GM21423 (cell line): ENCODE results near the gene SPPL2A.
"Not testable (repeated sequence)": the region's sequence is repeated elsewhere in the genome, so short reads cannot be mapped to it uniquely, and the experiment has no call there.

Source experiments
- ATAC-seq: cut with Tn5 transposase; IDR thresholded peaks from one replicate; pipeline ENCODE4 v1.9.1; 2021; ENCODE audit warnings: mild to moderate bottlenecking, moderate library complexity; ENCODE audit not compliant: unreplicated experiment

Gene SPPL2A, protein sequence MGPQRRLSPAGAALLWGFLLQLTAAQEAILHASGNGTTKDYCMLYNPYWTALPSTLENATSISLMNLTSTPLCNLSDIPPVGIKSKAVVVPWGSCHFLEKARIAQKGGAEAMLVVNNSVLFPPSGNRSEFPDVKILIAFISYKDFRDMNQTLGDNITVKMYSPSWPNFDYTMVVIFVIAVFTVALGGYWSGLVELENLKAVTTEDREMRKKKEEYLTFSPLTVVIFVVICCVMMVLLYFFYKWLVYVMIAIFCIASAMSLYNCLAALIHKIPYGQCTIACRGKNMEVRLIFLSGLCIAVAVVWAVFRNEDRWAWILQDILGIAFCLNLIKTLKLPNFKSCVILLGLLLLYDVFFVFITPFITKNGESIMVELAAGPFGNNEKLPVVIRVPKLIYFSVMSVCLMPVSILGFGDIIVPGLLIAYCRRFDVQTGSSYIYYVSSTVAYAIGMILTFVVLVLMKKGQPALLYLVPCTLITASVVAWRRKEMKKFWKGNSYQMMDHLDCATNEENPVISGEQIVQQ

DNA sequence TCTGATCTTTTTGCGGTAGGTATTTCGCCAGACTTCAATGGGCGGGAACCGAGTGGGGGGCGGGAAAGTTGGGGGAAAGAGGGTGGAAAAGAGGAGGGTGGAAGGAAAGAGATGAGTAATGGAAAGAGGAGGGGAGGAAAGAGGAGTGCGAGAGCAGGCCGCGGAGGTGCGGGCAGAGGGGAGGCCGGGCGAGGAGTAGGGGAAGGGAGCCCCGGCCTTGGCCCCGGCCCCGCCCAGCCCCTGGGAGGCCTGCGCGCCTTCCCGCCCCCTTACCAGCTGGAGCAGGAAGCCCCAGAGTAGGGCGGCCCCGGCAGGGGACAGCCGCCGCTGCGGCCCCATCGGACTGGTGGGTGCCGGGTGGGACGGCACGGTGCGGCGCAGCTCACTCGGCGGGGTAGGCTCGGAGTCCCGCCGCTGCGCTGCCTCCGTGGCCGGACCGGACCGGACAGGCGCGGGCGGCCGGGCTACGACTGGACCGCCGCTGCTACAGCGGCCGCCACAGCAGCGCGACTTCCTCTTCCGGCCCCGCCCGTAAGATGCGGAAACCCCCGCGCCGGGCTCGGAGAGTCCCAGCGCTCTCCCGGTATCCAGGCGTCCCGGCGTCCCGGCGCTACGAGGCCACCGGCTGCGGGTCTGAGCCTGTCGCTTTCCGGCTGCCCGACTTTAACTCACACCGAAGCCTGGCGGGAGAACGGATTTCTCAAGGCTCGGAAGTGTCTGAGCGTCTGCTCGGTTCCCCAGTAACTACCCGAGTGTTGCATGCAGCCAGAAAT, at the start of gene SPPL2A:
Gene SPPL2A (minus strand): TSS at position 512 of the 773 bp plus-strand sequence. CDS start 173 bp downstream, at position 339.
- peak; percentile 87 for ATAC-seq

DNA sequence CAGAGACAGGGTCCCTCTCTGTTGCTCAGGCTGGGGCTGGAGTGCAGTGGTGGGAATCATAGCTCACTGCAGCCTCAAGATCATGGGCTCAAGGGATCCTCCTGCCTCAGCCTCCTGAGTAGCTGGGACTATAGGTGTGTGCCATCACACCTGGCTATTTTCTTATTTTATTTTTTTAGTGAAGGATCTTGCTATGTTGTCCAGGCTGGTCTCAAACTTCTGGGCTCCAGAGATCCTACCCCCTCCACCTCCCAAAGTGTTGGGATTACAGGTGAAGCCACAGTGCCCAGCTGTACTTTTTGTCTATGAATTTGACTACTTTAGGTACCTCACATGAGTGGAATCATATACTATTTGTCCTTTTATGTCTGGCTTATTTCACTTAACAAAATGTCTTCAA, 49.1 kb upstream of the SPPL2A start:
- ATAC-seq = no peak

DNA sequence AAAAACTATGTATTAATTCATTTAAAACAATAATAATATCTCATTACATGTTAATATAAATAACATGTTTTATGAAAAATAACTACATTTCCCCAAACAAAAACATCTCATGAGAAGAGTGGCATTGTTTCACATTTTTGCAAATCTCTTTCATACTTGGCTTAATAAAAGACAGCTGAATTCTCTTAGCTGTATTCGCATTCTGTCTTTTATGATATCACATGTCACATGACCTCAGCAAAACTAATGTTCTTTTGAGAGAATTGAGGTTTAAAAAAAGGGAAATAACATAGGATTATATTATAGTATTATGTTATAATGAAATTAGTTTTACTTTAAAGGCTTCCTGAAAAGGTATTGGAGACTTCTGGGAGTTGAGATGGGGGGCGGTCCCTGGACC, 48.4 kb upstream of the SPPL2A start:
- ATAC-seq = no peak

DNA sequence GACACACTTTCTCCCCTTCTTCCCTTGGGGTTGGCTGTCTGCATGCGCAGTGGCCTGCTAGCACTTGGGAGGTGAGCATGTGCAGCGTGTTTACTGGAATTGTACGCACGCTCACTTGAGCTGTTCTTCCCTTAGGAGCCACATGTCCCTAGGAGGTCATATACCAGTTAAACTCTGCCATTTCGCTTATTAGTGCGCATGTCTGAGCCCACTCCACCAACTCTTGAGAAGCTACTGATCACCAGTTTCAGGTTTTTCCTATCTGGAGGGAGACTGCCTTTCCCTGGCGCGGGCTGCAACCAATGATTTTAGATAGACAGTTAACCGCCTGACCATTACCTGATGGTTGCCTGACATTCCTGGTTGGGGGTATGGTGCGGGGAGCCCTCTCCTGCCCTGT, 47.6 kb upstream of the SPPL2A start:
- ATAC-seq = no peak

DNA sequence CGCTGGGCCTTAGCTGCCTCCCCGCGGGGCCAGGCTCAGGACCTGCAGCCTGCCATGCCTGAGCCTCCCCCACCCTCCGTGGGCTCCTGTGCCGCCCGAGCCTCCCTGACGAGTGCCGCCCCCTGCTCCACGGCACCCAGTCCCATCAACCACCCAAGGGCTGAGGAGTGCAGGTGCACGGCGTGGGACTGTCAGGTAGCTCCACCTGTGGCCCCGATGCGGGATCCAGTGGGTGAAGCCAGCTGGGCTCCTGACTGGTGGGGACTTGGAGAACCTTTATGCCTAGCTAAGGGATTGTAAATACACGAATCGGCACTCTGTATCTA, 46.6 kb upstream of the SPPL2A start:
- ATAC-seq = not testable (repeated sequence)

DNA sequence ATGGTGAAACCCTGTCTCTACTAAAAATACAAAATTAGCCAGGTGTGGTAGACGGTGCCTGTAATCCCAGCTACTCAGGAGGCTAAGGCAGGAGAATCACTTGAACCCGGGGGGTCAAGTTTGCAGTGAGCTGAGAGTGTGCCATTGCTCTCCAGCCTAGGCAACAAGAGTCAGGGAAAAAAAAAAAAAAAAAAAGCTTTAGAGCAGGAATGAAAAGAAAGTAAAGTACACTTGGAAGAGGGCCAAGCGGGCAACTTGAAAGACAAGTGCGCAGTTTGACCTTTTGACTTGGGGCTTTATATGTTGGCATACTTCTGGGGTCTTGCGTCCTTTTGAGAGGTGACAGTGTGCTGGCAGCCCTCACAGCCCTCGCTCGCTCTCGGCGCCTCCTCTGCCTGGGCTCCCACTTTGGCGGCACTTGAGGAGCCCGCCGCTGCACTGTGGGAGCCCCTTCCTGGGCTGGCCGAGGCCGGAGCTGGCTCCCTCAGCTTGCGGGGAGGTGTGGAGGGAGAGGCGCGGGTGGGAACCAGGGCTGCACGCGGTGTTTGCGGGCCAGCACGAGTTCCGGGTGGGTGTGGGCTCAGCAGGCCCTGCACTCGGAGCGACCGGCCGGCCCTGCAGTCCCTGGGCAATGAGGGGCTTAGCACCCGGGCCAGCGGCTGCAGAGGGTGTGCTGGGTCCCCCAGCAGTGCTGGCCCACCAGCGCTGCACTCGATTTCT, 46.1 kb upstream of the SPPL2A start:
- ATAC-seq = not testable (repeated sequence)

DNA sequence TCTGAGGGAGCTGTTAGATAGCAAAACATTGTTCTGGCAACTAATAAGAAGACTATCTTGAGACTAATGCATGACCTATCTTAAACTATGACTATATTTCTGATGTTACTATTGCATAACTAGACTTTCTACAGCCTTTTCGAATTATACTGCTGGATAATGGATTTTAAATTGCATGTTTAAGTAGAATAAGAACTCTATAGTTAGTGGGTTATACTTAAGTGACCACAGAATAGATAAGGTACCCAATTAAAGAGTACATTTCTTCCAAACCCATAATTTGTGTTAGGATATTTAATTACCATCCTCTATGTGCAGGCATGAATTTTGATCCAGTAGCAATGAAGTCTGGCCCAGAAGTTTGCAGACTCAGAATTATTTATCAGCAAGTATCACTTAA, 44.6 kb upstream of the SPPL2A start:
- ATAC-seq = no peak

DNA sequence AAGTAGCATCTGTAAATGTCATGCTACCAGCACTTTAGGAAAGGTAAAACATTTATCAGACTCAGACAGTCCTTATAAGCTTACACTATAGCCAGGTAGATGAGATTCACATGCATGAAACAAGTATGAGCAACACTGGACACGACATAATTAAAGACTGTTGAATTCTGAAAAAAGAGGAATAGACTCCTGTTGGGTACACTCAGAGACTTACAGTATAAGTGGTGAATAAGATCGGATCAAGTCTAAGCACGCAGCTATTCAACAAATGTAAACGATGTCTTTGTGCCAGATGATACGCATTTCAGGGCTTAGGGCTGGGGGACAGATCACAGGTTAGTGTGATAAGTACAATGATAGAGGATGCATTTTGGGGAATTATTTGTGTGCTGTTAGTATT, 43.2 kb upstream of the SPPL2A start:
- no peak for ATAC-seq

DNA sequence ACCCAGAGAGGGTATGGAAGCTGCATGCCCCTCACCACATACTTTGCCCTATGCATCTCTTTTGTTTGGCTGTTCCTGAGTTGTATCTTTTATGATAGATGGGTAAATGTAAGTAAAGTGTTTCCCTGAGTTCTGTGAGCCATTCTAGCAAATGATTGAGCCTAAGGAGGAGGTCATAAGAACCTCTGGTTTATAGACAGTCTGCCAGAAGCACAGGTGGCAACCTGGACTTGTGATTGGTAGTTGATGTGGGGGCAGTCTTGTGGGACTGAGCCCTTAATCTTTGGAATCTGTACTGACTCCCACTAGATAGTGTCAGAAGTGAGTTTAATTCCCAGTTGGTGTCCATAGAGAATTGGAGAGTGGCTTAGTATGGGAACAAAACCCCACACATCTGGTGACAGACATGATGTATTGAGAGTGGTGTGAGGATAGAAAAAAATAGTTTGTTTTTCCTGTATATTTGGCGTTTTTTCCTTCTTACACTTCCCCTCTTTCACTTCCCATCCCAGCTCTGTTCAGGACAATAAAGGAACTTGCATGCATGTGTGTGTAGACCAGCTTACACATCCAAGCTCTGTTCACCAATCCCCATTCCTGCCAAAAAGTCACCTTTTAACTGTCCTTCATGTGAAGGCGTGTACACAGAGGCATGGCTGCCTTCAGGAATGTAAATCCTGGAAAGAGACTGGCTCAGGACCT, 38.1 kb upstream of the SPPL2A start:
- no peak for ATAC-seq

DNA sequence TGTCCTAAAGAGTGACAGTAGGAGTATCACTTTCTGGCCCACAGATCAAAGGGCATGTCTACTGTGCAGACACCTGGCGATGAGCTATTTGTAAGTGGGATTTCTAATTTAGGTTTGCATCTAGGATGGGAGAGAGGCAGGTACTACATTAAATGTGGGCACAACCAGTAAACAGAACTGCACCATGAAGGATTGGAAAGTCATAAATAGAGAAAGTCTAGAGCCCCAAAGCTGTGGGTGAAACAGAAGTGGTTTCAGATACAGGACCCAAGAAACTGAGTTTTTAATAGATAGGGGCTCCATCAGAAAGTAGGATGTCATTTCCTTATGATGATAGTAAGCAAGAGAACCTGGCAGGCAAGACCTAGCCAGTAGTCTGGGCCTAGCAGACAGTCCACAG, 35.2 kb upstream of the SPPL2A start:
- no peak for ATAC-seq

DNA sequence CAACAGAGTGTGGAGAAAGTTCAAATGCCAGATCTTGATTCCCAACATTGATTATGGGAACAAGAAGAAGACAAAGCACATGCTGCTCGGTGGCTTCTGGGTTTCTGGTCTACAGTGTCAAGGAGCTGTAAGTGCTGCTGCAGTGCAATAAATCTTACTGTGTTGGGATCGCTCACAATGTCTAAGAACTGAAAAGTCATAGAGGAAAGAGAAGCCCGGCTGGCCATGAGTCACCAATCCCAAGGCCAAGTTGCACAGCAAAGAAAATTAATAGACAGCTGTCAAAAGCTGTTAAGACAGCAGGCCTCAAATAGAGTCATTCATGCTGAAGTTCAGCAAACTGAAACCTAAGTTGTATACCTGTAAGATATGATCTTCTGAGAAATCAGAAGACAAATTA, 33.2 kb upstream of the SPPL2A start:
- ATAC-seq = no peak

DNA sequence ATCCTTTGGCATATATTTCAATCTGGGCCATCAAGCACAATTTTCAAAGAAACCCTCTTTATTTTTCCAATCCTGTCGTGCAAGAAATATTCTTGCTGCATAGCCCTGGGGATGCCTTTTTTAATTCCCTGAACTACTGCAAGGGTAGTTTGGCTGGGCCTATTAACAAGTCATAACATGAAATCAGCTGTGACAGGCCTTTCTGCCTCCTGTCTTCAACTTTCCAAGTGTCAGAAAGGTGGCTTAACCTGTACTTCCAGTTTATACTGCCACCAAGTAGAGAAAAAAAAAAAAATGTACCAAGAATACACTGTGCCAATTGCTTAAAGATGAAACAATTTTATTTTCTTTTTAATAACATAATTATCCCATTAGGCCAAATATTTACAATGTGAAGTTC, 32.4 kb upstream of the SPPL2A start:
- ATAC-seq = no peak

DNA sequence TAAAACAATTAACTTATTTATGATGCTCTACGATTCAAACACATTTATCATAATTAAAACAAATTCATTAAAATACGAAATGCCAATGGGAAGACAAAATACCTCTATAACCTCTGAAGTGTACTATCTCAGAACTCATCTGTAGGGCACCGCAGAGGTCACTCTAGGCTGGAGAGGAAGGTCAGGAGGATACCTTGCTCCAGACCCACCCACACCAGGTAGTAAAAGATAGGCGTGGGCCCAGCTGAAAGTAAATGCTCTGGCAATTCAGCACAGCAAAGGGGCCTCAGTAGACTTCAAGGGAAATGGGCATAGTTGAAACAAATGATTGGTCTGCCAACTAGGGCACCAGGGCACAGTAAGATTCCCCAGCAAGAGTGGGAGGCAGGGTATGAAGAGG, 26.0 kb upstream of the SPPL2A start:
- no peak for ATAC-seq

DNA sequence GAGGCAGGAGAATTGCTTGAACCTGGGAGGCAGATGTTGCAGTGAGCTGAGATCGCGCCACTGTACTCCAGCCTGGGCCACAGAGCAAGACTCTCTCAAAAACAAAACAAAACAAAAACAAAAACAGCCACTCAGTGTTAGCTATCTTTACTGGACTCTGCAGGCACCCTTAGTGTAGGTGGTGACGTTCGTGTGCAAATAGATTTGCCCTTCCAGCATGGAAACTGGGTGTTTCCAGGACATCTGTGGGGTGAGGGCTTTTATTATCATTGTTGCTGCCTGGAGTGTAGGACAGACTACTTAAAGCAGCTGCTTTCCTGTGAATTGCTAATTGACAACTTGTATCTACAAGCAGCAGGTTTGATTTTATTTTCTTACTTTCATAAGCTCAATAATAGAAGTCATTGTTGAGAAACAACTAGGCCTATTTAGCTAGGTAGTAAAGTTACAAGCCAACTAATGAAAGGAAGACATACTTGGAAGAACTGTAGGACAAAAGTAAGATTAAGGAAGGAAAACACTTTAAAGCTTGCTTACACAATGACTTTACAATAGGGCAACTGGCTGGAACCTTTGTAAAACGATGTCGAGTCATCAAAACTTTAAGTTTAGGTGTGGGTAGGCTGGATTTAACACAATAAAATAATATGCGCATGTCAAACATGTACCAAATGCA, 25.4 kb upstream of the SPPL2A start:
- ATAC-seq = no peak

DNA sequence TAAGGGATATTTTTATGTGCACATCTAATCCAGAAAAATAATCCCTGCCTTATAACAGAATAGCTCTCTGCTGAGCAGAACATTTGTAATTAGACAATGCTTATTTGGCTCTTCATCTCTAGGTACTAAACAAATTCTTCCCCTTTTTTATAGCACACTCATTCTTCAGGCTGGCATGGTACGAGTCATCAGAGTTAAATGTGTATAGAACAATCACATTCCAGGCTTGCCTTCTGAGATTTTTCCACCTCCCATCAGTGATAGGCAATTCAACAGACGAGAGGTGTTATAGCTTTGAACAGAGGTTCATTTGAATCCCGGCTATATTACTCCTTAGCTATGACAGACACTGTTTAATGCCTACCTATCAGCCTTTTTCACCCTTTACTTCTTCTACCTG, 21.4 kb upstream of the SPPL2A start:
- ATAC-seq = no peak

DNA sequence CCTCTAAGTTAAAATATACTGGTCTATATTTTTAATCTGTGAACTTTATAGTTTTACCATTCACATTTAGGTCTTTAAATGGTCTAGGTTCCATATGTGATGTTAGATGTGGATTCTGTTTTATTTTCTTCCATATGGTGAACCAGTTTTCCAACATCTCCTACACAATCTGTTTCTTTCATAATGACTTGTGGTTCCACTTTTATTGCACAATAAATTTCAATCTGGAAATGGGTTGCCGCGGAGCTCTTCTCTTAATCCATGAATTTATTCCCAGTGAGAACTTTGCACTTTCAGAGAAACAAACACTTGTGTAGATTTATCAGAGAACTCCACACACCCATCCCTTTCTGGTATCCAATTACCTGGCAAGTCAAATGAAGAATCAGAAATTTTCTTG, 20.9 kb upstream of the SPPL2A start:
- ATAC-seq = no peak

DNA sequence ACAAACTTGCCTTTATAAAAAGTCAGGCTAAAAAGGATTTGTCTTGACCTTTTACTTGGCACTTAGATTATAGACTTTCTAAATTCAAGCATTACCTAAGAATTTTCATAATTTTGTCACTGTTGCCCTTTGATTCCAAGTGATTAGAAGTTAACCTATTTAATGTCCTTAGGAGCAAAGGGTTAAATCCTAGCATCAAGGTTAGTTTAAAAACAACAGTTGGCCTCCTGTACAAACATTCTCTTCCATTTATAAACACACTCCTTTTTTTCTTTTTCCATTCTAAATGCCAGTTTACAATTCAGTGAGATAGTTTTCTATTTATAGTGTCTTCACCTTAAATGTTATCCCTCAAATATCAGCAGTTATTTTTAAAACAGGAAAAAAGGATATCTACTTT, 18.4 kb upstream of the SPPL2A start:
- no peak for ATAC-seq

DNA sequence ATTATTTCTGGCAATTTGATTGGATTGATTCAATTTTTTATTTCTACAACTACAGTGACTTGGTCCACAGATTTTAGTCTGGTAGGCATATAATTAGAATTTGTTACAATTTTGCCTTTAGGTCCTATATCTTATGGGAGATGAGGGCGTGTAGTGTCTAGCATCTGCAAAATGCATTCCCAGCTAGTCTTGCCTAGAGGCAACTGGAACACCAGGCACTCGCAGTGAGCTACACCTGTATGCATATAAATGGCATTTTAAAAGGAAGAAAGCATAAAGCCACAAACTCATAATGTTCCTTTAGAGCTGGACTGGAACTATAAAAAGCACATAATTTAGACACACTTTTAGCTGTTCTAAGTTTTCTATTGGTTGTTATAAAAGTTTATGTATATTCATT, 17.9 kb upstream of the SPPL2A start:
- no peak for ATAC-seq

DNA sequence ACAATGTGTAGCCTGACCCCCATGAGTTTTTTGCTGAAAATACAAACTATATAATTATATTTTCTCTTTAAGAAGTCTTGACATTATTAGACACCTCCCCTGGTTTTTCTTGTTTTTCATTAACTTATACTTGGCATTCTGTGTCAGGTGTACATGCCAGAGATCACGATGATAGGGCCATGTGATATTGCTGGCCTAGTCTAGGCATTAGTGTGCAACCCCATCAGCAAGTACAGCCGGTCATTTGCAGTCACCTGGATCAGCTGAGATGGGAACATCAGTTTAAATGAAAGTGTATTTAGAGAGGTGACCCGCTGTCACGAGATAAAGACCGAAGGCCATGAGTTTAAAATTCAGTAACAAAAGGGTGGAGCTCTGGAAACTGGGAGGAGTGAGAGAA, 12.6 kb upstream of the SPPL2A start:
- ATAC-seq = no peak

DNA sequence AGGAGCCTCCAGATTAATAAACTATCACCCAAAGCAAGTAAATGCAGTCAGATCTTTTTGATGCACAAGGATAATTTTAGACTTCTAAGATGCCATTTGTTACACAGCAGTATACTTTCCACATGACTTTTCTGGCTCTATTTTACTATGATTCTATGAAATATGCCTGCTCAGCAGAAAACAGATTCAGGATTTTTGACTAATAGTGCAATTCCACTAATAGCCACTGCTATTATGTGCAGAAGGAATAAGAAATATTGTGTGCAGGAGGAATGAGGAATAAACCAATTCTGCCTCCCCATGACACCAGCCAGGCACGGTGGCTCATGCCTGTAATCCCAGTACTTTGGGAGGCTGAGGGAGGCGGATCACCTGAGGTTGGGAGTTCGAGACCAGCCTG, 11.5 kb upstream of the SPPL2A start:
- ATAC-seq = no peak
